Breast epithelium (tissue), 4 donors: Measurements from ENCODE around the gene PTPN4. TPM values are rescaled to one million over a fixed set of nuclear protein-coding genes. Genes with fewer than 3 reads are reported as not detected.
"Not testable (repeated sequence)": the region's sequence is repeated elsewhere in the genome, so short reads cannot be mapped to it uniquely, and the experiment has no call there.

Source experiments
- DNase-seq, 2 donors: peaks; one replicate each; pipeline ENCODE4 v3.0.0-alpha.2; 2019; ENCODE audit warnings: low spot score in 2 of 2
- H3K27ac ChIP-seq, 2 donors: fragments of 200-600 bp; sonication (generic) in 1 of 2; one replicate each; pipeline ENCODE4 v1.5.1; 2016 to 2019; ENCODE audit warnings: mild to moderate bottlenecking in 1 of 2
- H3K27me3 ChIP-seq, 2 donors: fragments of 200-600 bp; sonication (generic) in 1 of 2; one replicate each; pipeline versions ENCODE4 v1.5.1 to v1.6.0; 2017 to 2019; ENCODE audit warnings: control low read depth in 1 of 2, mild to moderate bottlenecking in 1 of 2
- H3K36me3 ChIP-seq: fragments of 200-600 bp; one replicate; pipeline ENCODE4 v1.5.1; 2019
- H3K4me1 ChIP-seq, 2 donors: fragments of 200-600 bp; sonication (generic); one replicate each; pipeline ENCODE4 v1.5.1; 2016 to 2019; ENCODE audit warnings: control low read depth in 1 of 2
- H3K4me3 ChIP-seq, 3 donors: fragments of 200-600 bp; sonication (generic); 1 replicate in 2 of 3; 2 replicates in 1 of 3; pipeline ENCODE4 v1.5.1; 2016 to 2019; ENCODE audit warnings: mild to moderate bottlenecking in 3 of 3, moderate library complexity in 2 of 3
- H3K9me3 ChIP-seq, 2 donors: fragments of 200-600 bp; sonication (generic) in 1 of 2; one replicate each; pipeline ENCODE4 v1.5.1; 2016 to 2019; ENCODE audit warnings: control low read depth in 1 of 2
- CTCF ChIP-seq, 3 donors: fragments of 450-650 bp; IDR thresholded peaks; one replicate each; pipeline ENCODE4 v1.5.1; 2016 to 2017; ENCODE audit warnings: antibody characterized with exemption in 3 of 3, mild to moderate bottlenecking in 3 of 3, moderate library complexity in 3 of 3
- POLR2A ChIP-seq: fragments of 450-650 bp; IDR thresholded peaks from one replicate; pipeline ENCODE4 v1.6.1; 2016; ENCODE audit warnings: antibody characterized with exemption, mild to moderate bottlenecking, moderate library complexity
- POLR2AphosphoS5 ChIP-seq, 3 donors: sonication (generic); formaldehyde crosslinking; IDR thresholded peaks; one replicate each; pipeline ENCODE4 v1.6.1; 2017; ENCODE audit warnings: antibody characterized with exemption in 3 of 3
- intact Hi-C: fragments of 100-400 bp; cut with DNase I; formaldehyde crosslinking; loops from one replicate; pipeline ENCODE4 v1.15.1; 2023; ENCODE audit warnings: low total_unique reads
- total RNA-seq, 3 donors: library from RNA; depleted of rRNA; stranded (reverse); fragments of >200 nt; gene quantifications; one replicate each; pipeline ENCODE4 v1.1.0, GENCODE V29; 2016

Gene PTPN4
- total RNA-seq, 3 donors from 2014 or later, result 29.1 to 49.6 (median 38.7) TPM

GRCh38 chr2:119981896-119982295 lies 222.2 kb downstream of the PTPN4 start:
- Histone ChIP-seq H3K4me3 (no peak overlapping the region), H3K27ac (no peak overlapping the region), H3K36me3 (no peaks in the 10 kb centered on the region), H3K4me1 (no peaks in the 10 kb centered on the region), H3K27me3 (no peaks in the 10 kb centered on the region), H3K9me3 (no peaks in the 10 kb centered on the region)
- no peak for DNase-seq
- TF ChIP-seq POLR2AphosphoS5 (IDR thresholded peaks at IDR 0.05) (no peak), POLR2A (no peak), CTCF (IDR thresholded peaks at IDR 0.05) (no peak)
- intact Hi-C loops, result no loop called here

GRCh38 chr2:119982506-119982905 lies 222.8 kb downstream of the PTPN4 start:
- Histone ChIP-seq H3K27ac (no peak overlapping the region), H3K4me1 (no peaks in the 10 kb centered on the region), H3K9me3 (no peaks in the 10 kb centered on the region), H3K27me3 (no peaks in the 10 kb centered on the region), H3K36me3 (no peaks in the 10 kb centered on the region), H3K4me3 (no peak overlapping the region)
- DNase-seq, result no peak
- intact Hi-C loops, result no loop called here
- TF ChIP-seq POLR2AphosphoS5 (IDR thresholded peaks at IDR 0.05) (no peak), CTCF (IDR thresholded peaks at IDR 0.05) (no peak), POLR2A (no peak)

- Histone ChIP-seq H3K9me3 (no peaks in the 10 kb centered on the region), H3K4me1 (no peaks in the 10 kb centered on the region), H3K27ac (no peak overlapping the region), H3K27me3 (no peaks in the 10 kb centered on the region), H3K4me3 (no peak overlapping the region), H3K36me3 (no peaks in the 10 kb centered on the region)
- intact Hi-C loops, result no loop called here
- TF ChIP-seq POLR2A, result no peak
- TF ChIP-seq CTCF (IDR thresholded peaks at IDR 0.05), result no peak
- TF ChIP-seq POLR2AphosphoS5 (IDR thresholded peaks at IDR 0.05), result no peak
- DNase-seq, result no peak
Observed at GRCh38 chr2:119983108-119983507, 223.4 kb downstream of the PTPN4 start.

- H3K4me3 ChIP-seq, result no peak overlapping the region
- no peaks in the 10 kb centered on the region for H3K4me1 ChIP-seq
- no peaks in the 10 kb centered on the region for H3K27me3 ChIP-seq
- intact Hi-C loops, result no loop called here
- H3K9me3 ChIP-seq, result no peaks in the 10 kb centered on the region
- no peak for DNase-seq
- H3K36me3 ChIP-seq, result no peaks in the 10 kb centered on the region
- no peak for TF ChIP-seq POLR2AphosphoS5 (IDR thresholded peaks at IDR 0.05)
- TF ChIP-seq POLR2A, result no peak
- TF ChIP-seq CTCF (IDR thresholded peaks at IDR 0.05), result no peak
- no peak overlapping the region for H3K27ac ChIP-seq
Observed at GRCh38 chr2:119996148-119996547, 236.4 kb downstream of the PTPN4 start.

GRCh38 chr2:119996896-119997891 lies 237.5 kb downstream of the PTPN4 start:
- DNase-seq, H3K4me3 ChIP-seq, H3K36me3 ChIP-seq, H3K27me3 ChIP-seq, H3K9me3 ChIP-seq, intact Hi-C loops, H3K27ac ChIP-seq, H3K4me1 ChIP-seq: not testable (repeated sequence)
